ENCODE measurements around the gene TMOD4. TPM values are rescaled to one million over a fixed set of nuclear protein-coding genes. Genes with fewer than 3 reads are reported as not detected.

Gene TMOD4
- total and polyA plus RNA-seq, 9 of the 15 experiments (the other 6 are each of a cell fraction or from before 2014, with no cell fraction given): 0.18 to 1.8 (median 1.1) TPM; not detected in 1

DNA sequence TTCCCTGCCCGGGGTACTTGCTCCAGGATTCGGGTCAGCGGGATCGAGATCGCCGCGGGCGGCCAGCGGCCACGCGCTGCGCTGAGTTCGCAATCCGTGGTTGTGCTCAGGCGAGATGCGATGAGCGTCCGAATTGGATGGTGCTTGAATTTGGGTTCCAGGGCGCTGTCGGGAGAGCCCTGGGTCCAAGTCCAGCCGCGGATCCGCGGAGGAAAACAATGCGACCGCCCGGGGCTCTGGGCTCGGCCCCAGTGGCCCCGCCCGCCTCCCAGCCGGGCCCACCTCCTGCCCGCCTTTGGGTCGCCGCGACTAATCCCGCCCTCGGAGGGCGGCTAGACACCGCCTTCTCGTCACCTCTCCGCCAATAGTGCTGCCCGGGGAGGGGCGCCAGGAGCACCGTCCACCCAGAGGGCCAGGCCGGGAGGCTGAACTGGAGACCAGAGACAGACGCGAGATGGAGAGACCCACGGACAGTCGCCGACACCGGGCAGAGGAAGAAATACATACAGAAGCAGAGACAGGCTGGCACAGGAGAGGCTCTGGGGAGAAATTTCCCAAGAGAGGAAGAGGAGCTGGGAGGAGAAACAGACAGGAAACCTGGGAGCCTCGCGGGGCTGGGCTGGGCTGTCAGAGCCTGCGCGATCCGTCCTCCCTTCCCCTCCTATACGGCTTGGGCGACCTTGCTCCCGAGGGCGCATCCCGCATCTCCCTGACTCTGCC lies 29.2 kb downstream of the TMOD4 start, which contains the start of gene SEMA6C (continued):
- TF ChIP-seq, protein P1, sequence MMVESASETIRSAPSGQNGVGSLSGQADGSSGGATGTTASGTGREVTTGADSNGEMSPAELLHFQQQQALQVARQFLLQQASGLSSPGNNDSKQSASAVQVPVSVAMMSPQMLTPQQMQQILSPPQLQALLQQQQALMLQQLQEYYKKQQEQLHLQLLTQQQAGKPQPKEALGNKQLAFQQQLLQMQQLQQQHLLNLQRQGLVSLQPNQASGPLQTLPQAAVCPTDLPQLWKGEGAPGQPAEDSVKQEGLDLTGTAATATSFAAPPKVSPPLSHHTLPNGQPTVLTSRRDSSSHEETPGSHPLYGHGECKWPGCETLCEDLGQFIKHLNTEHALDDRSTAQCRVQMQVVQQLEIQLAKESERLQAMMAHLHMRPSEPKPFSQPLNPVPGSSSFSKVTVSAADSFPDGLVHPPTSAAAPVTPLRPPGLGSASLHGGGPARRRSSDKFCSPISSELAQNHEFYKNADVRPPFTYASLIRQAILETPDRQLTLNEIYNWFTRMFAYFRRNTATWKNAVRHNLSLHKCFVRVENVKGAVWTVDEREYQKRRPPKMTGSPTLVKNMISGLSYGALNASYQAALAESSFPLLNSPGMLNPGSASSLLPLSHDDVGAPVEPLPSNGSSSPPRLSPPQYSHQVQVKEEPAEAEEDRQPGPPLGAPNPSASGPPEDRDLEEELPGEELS (CRISPR knock-in tag; IDR thresholded peaks at IDR 0.05; ENCODE audit: borderline replicate concordance): no peak
- TF ChIP-seq SOX6 (IDR thresholded peaks at IDR 0.05) (0 out of 2 replicates have a peak, but pooled peaks have one; percentile 34), HDAC3 (IDR thresholded peaks at IDR 0.05; ENCODE audit: borderline replicate concordance, partially characterized antibody) (no peak), ZNF197 (CRISPR knock-in tag; IDR thresholded peaks at IDR 0.05; ENCODE audit: low read depth) (no peak), NCOA2 (IDR thresholded peaks at IDR 0.05; ENCODE audit: partially characterized antibody in 2 of 2) (no peak), ZNF436 (CRISPR knock-in tag; IDR thresholded peaks at IDR 0.05) (no peak), SMARCC2 (IDR thresholded peaks at IDR 0.05; ENCODE audit: low read depth) (no peak), EGR1 (conservative IDR thresholded peaks at IDR 0.05) (no peak), BCL6 (CRISPR knock-in tag; IDR thresholded peaks at IDR 0.05) (no peak), SMAD4 (CRISPR knock-in tag; conservative IDR thresholded peaks at IDR 0.05) (no peak), HDAC6 (IDR thresholded peaks at IDR 0.05; ENCODE audit: low read depth, low read length) (no peak), ZNF175 (CRISPR knock-in tag; IDR thresholded peaks at IDR 0.05; ENCODE audit: low read depth) (no peak), CSDE1 (IDR thresholded peaks at IDR 0.05) (no peak), ATF1 (CRISPR knock-in tag; IDR thresholded peaks at IDR 0.05) (no peak), ATF1 (tag; IDR thresholded peaks at IDR 0.05) (0 out of 2 replicates have a peak, but pooled peaks have one; percentile 36), ZNF57 (CRISPR knock-in tag; IDR thresholded peaks at IDR 0.05) (no peak), TOE1 (IDR thresholded peaks at IDR 0.05; ENCODE audit: borderline replicate concordance) (no peak), TOE1 (CRISPR knock-in tag; IDR thresholded peaks at IDR 0.05; ENCODE audit: borderline replicate concordance, low read depth) (no peak), ZNF133 (CRISPR knock-in tag; IDR thresholded peaks at IDR 0.05) (no peak), NFYB (IDR thresholded peaks at IDR 0.05; ENCODE audit: extremely low read depth, insufficient read length) (peak; percentile 79), CBX3 (IDR thresholded peaks at IDR 0.05; ENCODE audit: borderline replicate concordance in 1 of 2, low read length in 2 of 2) (0 out of 3 replicates have a peak, but pooled peaks of 1 of the 2 experiments have one; percentile 16)
- TF ChIP-seq, protein P2, sequence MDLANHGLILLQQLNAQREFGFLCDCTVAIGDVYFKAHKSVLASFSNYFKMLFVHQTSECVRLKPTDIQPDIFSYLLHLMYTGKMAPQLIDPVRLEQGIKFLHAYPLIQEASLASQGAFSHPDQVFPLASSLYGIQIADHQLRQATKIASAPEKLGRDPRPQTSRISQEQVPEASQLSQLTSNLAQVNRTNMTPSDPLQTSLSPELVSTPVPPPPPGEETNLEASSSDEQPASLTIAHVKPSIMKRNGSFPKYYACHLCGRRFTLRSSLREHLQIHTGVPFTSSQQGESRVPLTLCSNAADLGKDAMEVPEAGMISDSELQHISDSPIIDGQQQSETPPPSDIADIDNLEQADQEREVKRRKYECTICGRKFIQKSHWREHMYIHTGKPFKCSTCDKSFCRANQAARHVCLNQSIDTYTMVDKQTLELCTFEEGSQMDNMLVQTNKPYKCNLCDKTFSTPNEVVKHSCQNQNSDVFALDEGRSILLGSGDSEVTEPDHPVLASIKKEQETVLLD (IDR thresholded peaks at IDR 0.05): no peak
- TF ChIP-seq, protein P3, sequence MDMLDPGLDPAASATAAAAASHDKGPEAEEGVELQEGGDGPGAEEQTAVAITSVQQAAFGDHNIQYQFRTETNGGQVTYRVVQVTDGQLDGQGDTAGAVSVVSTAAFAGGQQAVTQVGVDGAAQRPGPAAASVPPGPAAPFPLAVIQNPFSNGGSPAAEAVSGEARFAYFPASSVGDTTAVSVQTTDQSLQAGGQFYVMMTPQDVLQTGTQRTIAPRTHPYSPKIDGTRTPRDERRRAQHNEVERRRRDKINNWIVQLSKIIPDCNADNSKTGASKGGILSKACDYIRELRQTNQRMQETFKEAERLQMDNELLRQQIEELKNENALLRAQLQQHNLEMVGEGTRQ (CRISPR knock-in tag; IDR thresholded peaks at IDR 0.05): no peak
- TF ChIP-seq, protein P4, sequence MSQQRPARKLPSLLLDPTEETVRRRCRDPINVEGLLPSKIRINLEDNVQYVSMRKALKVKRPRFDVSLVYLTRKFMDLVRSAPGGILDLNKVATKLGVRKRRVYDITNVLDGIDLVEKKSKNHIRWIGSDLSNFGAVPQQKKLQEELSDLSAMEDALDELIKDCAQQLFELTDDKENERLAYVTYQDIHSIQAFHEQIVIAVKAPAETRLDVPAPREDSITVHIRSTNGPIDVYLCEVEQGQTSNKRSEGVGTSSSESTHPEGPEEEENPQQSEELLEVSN (IDR thresholded peaks at IDR 0.05; ENCODE audit: borderline replicate concordance in 1 of 2, extremely low read depth in 1 of 2, insufficient read depth in 1 of 2, insufficient read length in 1 of 2, low read depth in 1 of 2, low read length in 1 of 2, poor library complexity in 1 of 2, severe bottlenecking in 1 of 2): peak in 1 of 2 experiments; percentile 82
